ENCODE data around the gene MTG2.
"Not testable (repeated sequence)": the region's sequence is repeated elsewhere in the genome, so short reads cannot be mapped to it uniquely, and the experiment has no call there.

The MTG2 gene

DNA sequence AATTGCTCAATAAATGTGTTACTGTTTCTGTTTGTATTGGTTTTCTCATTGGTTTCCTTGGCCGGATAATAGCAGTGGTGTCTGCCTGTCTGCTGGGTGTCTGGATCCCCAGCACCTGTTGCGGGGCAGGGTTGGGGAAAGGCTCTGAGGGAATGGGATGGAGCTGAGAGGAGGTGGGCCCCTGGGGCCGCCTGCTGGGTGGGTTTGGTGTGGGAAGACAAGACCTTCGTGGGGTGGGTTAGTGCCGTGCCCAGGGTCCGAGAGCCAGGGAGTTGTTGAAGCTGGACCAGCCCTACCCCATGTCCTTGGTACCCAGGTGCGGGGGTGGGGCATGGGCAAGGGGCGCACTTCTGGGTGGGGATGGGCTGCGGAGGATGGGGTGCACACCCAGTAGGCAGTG lies 35.3 kb upstream of the MTG2 start:
- no peak overlapping the region for H3K4me3 ChIP-seq (ENCODE audit: low read depth in 1 of 2, low read length in 2 of 2)
- H3K27ac ChIP-seq (ENCODE audit: low read length) = no peak overlapping the region
- H3K36me3 ChIP-seq (ENCODE audit: control insufficient read depth in 1 of 2, insufficient read depth in 2 of 2, low read length in 2 of 2) = no peaks in the 10 kb centered on the region
- no peaks in the 10 kb centered on the region for H3K27me3 ChIP-seq (ENCODE audit: low read depth, low read length)
- H3K4me1 ChIP-seq (ENCODE audit: control insufficient read depth in 1 of 2, insufficient read depth in 2 of 2, low read length in 2 of 2) = peaks cover 7 to 11% of the 10 kb centered on the region in 2 donors
- H3K9me3 ChIP-seq (ENCODE audit: control insufficient read depth in 1 of 2, low read length in 2 of 2) = no peaks in the 10 kb centered on the region

DNA sequence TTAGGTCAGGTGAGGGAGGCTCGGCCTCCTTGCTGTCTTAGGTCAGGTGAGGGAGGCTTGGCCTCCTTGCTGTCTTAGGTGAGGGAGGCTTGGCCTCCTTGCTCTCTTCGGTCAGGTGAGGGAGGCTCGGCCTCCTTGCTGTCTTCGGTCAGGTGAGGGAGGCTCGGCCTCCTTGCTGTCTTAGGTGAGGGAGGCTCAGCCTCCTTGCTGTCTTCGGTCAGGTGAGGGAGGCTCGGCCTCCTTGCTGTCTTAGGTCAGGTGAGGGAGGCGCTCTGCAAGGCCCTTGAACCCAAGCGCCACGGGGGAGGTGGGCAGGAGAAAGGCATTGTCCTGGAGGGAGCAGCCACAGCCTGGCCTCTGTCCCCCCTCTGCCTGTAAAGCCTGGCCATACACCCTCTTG lies 34.4 kb upstream of the MTG2 start:
- not testable (repeated sequence) for H3K36me3 ChIP-seq (ENCODE audit: control insufficient read depth in 1 of 2, insufficient read depth in 2 of 2, low read length in 2 of 2); H3K4me3 ChIP-seq (ENCODE audit: low read depth in 1 of 2, low read length in 2 of 2); H3K9me3 ChIP-seq (ENCODE audit: control insufficient read depth in 1 of 2, low read length in 2 of 2); H3K27me3 ChIP-seq (ENCODE audit: low read depth, low read length); H3K27ac ChIP-seq (ENCODE audit: low read length)
- H3K4me1 ChIP-seq (ENCODE audit: control insufficient read depth in 1 of 2, insufficient read depth in 2 of 2, low read length in 2 of 2) = peaks cover 7 to 11% of the 10 kb centered on the region in 2 donors

DNA sequence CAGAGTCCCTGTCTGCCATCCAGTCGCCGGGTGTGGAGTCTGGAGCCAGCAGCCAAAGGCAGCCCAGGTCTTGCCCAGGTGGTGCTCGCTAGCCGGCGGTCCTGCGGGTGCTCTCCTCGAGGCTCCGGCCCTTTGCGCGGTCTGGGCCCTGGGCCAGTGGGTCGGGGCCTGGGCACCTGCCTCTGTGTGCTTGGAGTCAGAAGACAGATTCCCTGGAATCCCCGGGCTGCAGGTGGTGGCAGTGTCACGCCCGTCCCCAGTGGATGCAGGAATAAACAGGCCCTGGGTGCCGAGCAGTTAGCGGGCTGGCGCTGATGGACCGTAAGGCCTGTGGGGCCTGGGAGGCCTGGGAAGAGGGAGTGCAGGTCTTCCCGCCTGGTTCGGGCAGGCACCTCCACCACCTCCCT lies 33.9 kb upstream of the MTG2 start:
- Histone ChIP-seq H3K4me3 (ENCODE audit: low read depth in 1 of 2, low read length in 2 of 2) (no peak overlapping the region), H3K9me3 (ENCODE audit: control insufficient read depth in 1 of 2, low read length in 2 of 2) (no peaks in the 10 kb centered on the region), H3K27me3 (ENCODE audit: low read depth, low read length) (no peaks in the 10 kb centered on the region), H3K27ac (ENCODE audit: low read length) (no peak overlapping the region), H3K36me3 (ENCODE audit: control insufficient read depth in 1 of 2, insufficient read depth in 2 of 2, low read length in 2 of 2) (no peaks in the 10 kb centered on the region), H3K4me1 (ENCODE audit: control insufficient read depth in 1 of 2, insufficient read depth in 2 of 2, low read length in 2 of 2) (peaks cover 7 to 11% of the 10 kb centered on the region in 2 donors)

DNA sequence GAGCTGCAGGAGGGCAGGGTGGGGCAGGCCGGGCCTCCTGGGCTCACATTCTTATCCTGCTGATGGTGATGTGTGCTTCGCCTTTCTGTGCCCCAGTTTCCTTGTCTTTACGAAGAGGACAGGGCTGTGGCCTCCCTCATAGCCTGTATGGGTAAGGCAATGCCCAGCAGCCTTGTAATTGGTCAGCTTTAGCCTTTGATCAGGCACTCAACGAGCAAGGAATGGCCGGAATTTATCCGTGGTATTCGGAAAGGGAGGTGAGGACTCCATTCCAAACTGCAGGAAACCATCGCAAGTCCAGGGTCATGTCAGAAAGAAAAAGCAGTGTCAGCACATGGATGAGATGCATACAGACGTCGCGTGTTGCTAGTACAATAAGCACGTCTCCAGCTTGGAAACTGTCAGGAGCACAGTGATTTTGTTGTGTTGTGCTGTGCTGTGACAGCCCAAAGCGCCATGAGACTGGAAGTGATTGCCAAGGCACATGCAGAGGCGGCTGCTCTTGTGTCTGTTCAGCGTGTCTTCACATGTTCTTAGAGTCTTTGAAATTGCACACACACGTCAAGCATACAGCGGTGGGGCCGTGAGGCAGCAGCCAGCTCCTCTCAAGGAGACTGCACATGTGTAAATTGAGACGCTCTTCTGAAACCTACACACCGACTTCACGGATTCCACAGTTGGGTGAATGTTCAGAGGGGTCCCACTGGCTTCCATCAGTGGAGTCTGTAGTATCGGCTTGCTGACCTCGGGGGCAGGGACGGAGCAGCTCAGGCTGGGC lies 33.1 kb upstream of the MTG2 start:
- Histone ChIP-seq H3K4me3 (ENCODE audit: low read depth in 1 of 2, low read length in 2 of 2) (no peak overlapping the region), H3K36me3 (ENCODE audit: control insufficient read depth in 1 of 2, insufficient read depth in 2 of 2, low read length in 2 of 2) (no peaks in the 10 kb centered on the region), H3K27me3 (ENCODE audit: low read depth, low read length) (no peaks in the 10 kb centered on the region), H3K9me3 (ENCODE audit: control insufficient read depth in 1 of 2, low read length in 2 of 2) (no peaks in the 10 kb centered on the region), H3K4me1 (ENCODE audit: control insufficient read depth in 1 of 2, insufficient read depth in 2 of 2, low read length in 2 of 2) (peaks cover 5 to 8% of the 10 kb centered on the region in 2 donors), H3K27ac (ENCODE audit: low read length) (no peak overlapping the region)

DNA sequence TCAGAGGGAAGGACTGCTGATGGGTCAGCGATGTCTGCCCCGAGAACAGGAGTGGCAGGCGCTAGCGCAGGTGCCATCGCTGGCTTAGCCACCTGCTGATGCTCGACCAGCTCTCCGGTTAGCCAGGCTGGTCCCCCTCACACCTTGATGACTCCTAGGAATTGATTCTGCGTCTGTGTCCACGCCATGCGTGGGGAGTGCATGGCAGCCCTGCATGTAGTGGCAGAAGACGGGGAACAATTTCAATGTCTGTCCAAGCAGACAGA lies 32.6 kb upstream of the MTG2 start:
- Histone ChIP-seq H3K9me3 (ENCODE audit: control insufficient read depth in 1 of 2, low read length in 2 of 2) (no peaks in the 10 kb centered on the region), H3K27me3 (ENCODE audit: low read depth, low read length) (no peaks in the 10 kb centered on the region), H3K4me1 (ENCODE audit: control insufficient read depth in 1 of 2, insufficient read depth in 2 of 2, low read length in 2 of 2) (peaks cover 0 to 2% of the 10 kb centered on the region in 2 donors), H3K27ac (ENCODE audit: low read length) (no peak overlapping the region), H3K4me3 (ENCODE audit: low read depth in 1 of 2, low read length in 2 of 2) (no peak overlapping the region), H3K36me3 (ENCODE audit: control insufficient read depth in 1 of 2, insufficient read depth in 2 of 2, low read length in 2 of 2) (no peaks in the 10 kb centered on the region)

DNA sequence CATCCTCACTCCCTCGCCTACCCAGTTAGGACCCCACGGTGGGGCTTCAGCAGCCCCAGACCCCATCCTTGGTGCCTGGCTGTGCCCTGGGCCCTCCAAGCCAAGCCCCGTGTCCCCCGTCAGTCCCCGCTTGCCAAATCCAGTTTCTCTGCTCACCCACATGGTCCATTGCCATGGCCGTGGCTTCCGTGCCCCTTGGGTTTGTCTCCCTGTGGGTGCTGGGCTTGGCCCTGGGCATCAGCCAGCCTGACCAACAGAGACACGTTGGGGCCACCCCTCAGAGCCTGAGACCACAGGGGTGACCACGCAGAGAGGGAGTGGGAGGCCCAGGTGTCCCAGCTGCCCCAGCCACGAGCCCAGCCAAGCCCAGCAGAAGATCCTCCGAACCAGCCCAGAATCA lies 31.6 kb upstream of the MTG2 start:
- Histone ChIP-seq H3K36me3 (ENCODE audit: control insufficient read depth in 1 of 2, insufficient read depth in 2 of 2, low read length in 2 of 2) (no peaks in the 10 kb centered on the region), H3K9me3 (ENCODE audit: control insufficient read depth in 1 of 2, low read length in 2 of 2) (no peaks in the 10 kb centered on the region), H3K4me1 (ENCODE audit: control insufficient read depth in 1 of 2, insufficient read depth in 2 of 2, low read length in 2 of 2) (no peaks in the 10 kb centered on the region), H3K27ac (ENCODE audit: low read length) (no peak overlapping the region), H3K4me3 (ENCODE audit: low read depth in 1 of 2, low read length in 2 of 2) (no peak overlapping the region), H3K27me3 (ENCODE audit: low read depth, low read length) (no peaks in the 10 kb centered on the region)

DNA sequence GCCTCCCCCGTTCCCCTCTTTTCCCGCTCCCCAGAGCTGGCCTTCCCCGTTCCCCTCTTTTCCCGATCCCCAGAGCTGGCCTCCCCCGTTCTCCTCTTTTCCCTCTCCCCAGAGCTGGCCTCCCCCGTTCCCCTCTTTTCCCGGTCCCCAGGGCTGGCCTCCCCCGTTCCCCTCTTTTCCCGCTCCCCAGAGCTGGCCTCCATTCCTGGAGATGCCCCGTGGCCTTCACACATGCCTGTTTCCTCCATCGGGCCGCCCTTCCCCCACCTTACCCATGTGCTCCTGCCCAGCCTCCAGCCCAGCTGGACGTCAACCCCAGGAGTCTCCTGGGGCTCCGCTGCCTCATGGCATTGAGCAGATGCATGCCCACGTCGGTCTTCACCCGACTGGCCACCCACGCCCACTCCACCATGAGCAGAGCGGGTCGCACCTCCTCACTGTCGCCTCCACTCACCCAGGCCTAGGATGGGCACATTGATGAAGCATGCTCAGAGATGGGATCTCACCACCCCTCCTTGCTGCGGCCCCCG lies 30.9 kb upstream of the MTG2 start:
- Histone ChIP-seq H3K27ac (ENCODE audit: low read length) (no peak overlapping the region), H3K36me3 (ENCODE audit: control insufficient read depth in 1 of 2, insufficient read depth in 2 of 2, low read length in 2 of 2) (no peaks in the 10 kb centered on the region), H3K4me3 (ENCODE audit: low read depth in 1 of 2, low read length in 2 of 2) (no peak overlapping the region), H3K27me3 (ENCODE audit: low read depth, low read length) (no peaks in the 10 kb centered on the region), H3K4me1 (ENCODE audit: control insufficient read depth in 1 of 2, insufficient read depth in 2 of 2, low read length in 2 of 2) (peaks cover 0 to 5% of the 10 kb centered on the region in 2 donors), H3K9me3 (ENCODE audit: control insufficient read depth in 1 of 2, low read length in 2 of 2) (no peaks in the 10 kb centered on the region)

DNA sequence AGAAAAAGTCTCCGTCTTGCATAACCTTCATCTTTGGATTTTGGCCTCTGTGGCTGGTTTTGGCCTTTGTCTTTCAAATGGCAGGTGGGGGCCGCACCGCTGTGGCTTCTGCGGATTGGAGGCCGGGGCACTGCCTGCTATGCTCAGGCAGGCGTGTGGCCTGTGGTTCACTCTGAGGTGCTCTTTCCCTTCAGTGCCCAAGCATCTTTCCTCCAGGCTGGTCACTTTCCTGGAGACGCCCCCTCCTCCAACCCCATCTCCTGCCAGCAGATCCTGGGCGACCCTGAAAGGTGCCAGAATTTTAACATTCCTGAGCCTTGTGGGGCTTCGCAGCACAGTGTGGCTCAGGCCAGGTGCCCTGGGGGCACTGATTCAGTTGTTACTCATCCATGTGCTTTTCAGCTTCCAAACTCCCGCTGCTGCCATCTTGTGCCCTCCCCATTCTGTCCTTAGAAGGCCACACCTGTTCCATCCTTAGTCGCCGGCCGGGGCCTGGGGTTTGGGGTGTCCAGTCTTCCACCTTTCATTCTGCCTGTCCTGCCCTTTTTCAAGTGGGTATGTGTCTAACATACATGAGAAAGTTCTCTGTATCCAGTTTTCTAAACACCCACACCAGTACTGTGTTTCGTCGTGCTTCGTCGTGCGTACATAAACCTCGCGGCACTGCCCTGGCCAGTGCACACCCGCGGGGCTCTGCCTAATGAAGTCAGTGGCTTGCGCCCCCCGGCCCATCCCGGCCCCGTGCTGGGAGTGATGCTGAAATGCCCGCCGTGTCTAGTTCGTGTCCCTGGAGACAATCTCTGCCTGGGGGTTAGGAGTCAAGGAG lies 27.2 kb upstream of the MTG2 start:
- Histone ChIP-seq H3K27me3 (ENCODE audit: low read depth, low read length) (no peaks in the 10 kb centered on the region), H3K27ac (ENCODE audit: low read length) (no peak overlapping the region), H3K4me3 (ENCODE audit: low read depth in 1 of 2, low read length in 2 of 2) (no peak overlapping the region), H3K9me3 (ENCODE audit: control insufficient read depth in 1 of 2, low read length in 2 of 2) (no peaks in the 10 kb centered on the region), H3K4me1 (ENCODE audit: control insufficient read depth in 1 of 2, insufficient read depth in 2 of 2, low read length in 2 of 2) (peaks cover 0 to 11% of the 10 kb centered on the region in 2 donors), H3K36me3 (ENCODE audit: control insufficient read depth in 1 of 2, insufficient read depth in 2 of 2, low read length in 2 of 2) (peaks cover 0 to 3% of the 10 kb centered on the region in 2 donors)

DNA sequence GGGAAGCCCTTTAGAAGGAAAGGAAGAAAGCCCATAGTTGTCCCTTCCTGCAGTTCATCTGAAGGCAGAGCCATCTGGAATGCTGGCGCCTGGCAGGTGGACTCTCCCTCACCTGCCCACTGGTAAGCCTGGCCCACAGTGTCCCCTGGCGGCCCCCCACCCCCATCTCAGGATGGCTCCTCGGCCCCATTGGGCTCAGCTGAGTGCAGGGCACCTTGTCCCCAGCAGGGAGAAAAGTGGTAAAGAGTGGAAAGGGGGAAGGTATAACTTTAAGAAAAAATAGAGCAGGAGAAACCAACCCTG lies 26.6 kb upstream of the MTG2 start:
- no peaks in the 10 kb centered on the region for H3K27me3 ChIP-seq (ENCODE audit: low read depth, low read length)
- peaks cover 3 to 5% of the 10 kb centered on the region in 2 donors for H3K36me3 ChIP-seq (ENCODE audit: control insufficient read depth in 1 of 2, insufficient read depth in 2 of 2, low read length in 2 of 2)
- H3K4me3 ChIP-seq (ENCODE audit: low read depth in 1 of 2, low read length in 2 of 2) = no peak overlapping the region
- H3K4me1 ChIP-seq (ENCODE audit: control insufficient read depth in 1 of 2, insufficient read depth in 2 of 2, low read length in 2 of 2) = peaks cover 0 to 11% of the 10 kb centered on the region in 2 donors
- H3K27ac ChIP-seq (ENCODE audit: low read length) = no peak overlapping the region
- H3K9me3 ChIP-seq (ENCODE audit: control insufficient read depth in 1 of 2, low read length in 2 of 2) = no peaks in the 10 kb centered on the region

DNA sequence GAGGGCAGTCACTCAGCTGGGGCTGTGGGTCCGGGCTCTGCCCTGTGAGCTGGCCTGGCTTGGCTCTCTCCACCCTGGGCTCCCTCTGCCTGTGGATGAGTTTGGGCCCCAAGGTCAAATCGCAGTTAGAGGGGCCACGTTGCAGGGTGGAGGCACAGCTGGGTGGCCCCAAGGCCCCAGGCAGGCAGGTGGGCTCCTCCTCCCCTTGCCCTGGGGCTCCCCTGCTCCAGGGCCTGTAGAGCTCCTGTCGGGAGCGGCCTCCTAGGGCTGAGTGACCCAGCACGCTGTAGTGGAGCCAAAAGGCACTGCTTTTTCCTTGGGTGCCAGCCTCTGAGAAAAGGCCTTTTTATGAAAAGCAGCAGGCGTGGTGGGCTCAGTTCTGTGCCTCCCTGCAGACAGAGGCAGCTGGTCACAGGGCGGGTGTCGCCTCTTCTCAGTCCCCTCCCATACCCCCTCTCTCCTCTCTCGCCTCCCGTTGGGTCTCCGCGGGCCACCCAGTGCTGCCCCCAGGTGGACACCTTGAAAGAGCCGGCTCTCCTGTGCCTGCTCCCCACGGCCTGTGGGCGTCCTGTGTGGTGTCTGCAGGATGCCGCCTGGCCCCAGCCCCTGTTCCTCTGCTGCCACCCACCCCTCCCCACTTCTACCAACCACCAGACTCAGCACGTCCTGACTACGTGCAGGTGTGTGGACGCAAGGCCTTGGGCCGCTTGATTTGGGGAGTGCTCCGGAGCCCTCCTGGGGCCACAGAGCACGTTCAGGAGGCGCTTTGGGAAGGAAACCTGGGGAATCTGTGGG lies 26.0 kb upstream of the MTG2 start:
- Histone ChIP-seq H3K9me3 (ENCODE audit: control insufficient read depth in 1 of 2, low read length in 2 of 2) (no peaks in the 10 kb centered on the region), H3K36me3 (ENCODE audit: control insufficient read depth in 1 of 2, insufficient read depth in 2 of 2, low read length in 2 of 2) (peaks cover 7 to 10% of the 10 kb centered on the region in 2 donors), H3K4me3 (ENCODE audit: low read depth in 1 of 2, low read length in 2 of 2) (no peak overlapping the region), H3K27me3 (ENCODE audit: low read depth, low read length) (no peaks in the 10 kb centered on the region), H3K4me1 (ENCODE audit: control insufficient read depth in 1 of 2, insufficient read depth in 2 of 2, low read length in 2 of 2) (peaks cover 0 to 11% of the 10 kb centered on the region in 2 donors), H3K27ac (ENCODE audit: low read length) (no peak overlapping the region)

DNA sequence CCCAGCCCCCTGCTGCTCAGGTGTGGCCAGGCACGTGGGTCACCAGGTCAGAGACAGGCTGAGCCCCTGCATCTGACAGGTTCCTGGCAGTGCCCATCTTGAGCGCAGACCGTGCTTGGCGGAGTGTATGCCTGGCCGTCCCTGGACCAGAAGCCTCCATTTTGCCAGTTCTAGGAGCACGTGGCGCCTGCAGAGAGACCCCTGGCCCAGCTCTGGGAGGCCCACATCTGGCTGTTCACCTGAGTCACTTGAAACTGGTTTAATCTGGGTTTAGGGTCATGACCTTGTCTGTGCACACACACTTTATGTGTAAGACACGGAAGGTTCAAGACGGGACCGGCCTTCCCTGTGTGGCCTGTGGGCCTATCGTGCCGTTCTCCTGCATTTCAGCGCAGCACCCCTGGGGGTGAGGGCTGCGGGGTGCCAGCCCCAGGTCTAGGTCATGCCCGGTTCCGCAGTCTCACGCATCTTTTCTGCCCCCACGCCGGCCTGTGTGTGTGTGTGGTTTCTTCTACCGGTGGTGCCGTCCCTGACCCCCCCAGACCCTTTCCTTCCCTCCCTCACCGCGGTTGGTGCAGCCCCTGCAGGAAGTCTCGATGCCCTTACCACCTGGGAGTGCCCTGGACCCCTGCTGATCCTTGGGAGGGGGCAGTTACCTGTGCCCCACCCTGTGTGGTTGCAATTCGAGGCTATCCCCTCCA lies 25.3 kb upstream of the MTG2 start:
- no peak overlapping the region for H3K4me3 ChIP-seq (ENCODE audit: low read depth in 1 of 2, low read length in 2 of 2)
- H3K4me1 ChIP-seq (ENCODE audit: control insufficient read depth in 1 of 2, insufficient read depth in 2 of 2, low read length in 2 of 2) = peaks cover 0 to 11% of the 10 kb centered on the region in 2 donors
- H3K27me3 ChIP-seq (ENCODE audit: low read depth, low read length) = no peaks in the 10 kb centered on the region
- H3K9me3 ChIP-seq (ENCODE audit: control insufficient read depth in 1 of 2, low read length in 2 of 2) = no peaks in the 10 kb centered on the region
- peaks cover 7 to 11% of the 10 kb centered on the region in 2 donors for H3K36me3 ChIP-seq (ENCODE audit: control insufficient read depth in 1 of 2, insufficient read depth in 2 of 2, low read length in 2 of 2)
- no peak overlapping the region for H3K27ac ChIP-seq (ENCODE audit: low read length)

All from muscle layer of duodenum (tissue), 2 donors.